ENCODE results near the gene SNX10.

The SNX10 gene

GRCh38 chr7:26340476-26341018, 48.9 kb downstream of the SNX10 start:
- TF ChIP-seq, protein P1, sequence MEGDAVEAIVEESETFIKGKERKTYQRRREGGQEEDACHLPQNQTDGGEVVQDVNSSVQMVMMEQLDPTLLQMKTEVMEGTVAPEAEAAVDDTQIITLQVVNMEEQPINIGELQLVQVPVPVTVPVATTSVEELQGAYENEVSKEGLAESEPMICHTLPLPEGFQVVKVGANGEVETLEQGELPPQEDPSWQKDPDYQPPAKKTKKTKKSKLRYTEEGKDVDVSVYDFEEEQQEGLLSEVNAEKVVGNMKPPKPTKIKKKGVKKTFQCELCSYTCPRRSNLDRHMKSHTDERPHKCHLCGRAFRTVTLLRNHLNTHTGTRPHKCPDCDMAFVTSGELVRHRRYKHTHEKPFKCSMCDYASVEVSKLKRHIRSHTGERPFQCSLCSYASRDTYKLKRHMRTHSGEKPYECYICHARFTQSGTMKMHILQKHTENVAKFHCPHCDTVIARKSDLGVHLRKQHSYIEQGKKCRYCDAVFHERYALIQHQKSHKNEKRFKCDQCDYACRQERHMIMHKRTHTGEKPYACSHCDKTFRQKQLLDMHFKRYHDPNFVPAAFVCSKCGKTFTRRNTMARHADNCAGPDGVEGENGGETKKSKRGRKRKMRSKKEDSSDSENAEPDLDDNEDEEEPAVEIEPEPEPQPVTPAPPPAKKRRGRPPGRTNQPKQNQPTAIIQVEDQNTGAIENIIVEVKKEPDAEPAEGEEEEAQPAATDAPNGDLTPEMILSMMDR (IDR thresholded peaks at IDR 0.05; ENCODE audit: low read depth, low read length, missing control alignments), result no peak
- in situ Hi-C loops (cut with HindIII; ENCODE audit: low sequenced_read_pairs), result no loop called here
- H3K4me3 ChIP-seq (ENCODE audit: low read depth, low read length), result no peak overlapping the region
- no peak for DNase-seq (ENCODE audit: low read depth)

GRCh38 chr7:26343320-26343832, 51.7 kb downstream of the SNX10 start:
- H3K4me3 ChIP-seq (ENCODE audit: low read depth, low read length), result no peak overlapping the region
- in situ Hi-C loops (cut with HindIII; ENCODE audit: low sequenced_read_pairs), result no loop called here
- TF ChIP-seq, protein P1 (IDR thresholded peaks at IDR 0.05; ENCODE audit: low read depth, low read length, missing control alignments), result no peak
- DNase-seq (ENCODE audit: low read depth), result no peak

- no peak for DNase-seq (ENCODE audit: low read depth)
- TF ChIP-seq, protein P1 (IDR thresholded peaks at IDR 0.05; ENCODE audit: low read depth, low read length, missing control alignments), result no peak
- no peak overlapping the region for H3K4me3 ChIP-seq (ENCODE audit: low read depth, low read length)
- in situ Hi-C loops (cut with HindIII; ENCODE audit: low sequenced_read_pairs), result no loop called here
These were observed 52.2 kb downstream of the SNX10 start for GRCh38 chr7:26343837-26344236.

GRCh38 chr7:26345202-26345601, 53.5 kb downstream of the SNX10 start:
- no peak for DNase-seq (ENCODE audit: low read depth)
- in situ Hi-C loops (cut with HindIII; ENCODE audit: low sequenced_read_pairs), result no loop called here

GRCh38 chr7:26345837-26346236, 54.2 kb downstream of the SNX10 start:
- no peak for DNase-seq (ENCODE audit: low read depth)
- no peak overlapping the region for H3K4me3 ChIP-seq (ENCODE audit: low read depth, low read length)
- TF ChIP-seq, protein P1 (IDR thresholded peaks at IDR 0.05; ENCODE audit: low read depth, low read length, missing control alignments), result no peak
- in situ Hi-C loops (cut with HindIII; ENCODE audit: low sequenced_read_pairs), result no loop called here

More at GRCh38 chr7:26345202-26345601, 53.5 kb downstream of the SNX10 start:
- H3K4me3 ChIP-seq (ENCODE audit: low read depth, low read length), result no peak overlapping the region
- TF ChIP-seq, protein P1 (IDR thresholded peaks at IDR 0.05; ENCODE audit: low read depth, low read length, missing control alignments), result no peak

DNA sequence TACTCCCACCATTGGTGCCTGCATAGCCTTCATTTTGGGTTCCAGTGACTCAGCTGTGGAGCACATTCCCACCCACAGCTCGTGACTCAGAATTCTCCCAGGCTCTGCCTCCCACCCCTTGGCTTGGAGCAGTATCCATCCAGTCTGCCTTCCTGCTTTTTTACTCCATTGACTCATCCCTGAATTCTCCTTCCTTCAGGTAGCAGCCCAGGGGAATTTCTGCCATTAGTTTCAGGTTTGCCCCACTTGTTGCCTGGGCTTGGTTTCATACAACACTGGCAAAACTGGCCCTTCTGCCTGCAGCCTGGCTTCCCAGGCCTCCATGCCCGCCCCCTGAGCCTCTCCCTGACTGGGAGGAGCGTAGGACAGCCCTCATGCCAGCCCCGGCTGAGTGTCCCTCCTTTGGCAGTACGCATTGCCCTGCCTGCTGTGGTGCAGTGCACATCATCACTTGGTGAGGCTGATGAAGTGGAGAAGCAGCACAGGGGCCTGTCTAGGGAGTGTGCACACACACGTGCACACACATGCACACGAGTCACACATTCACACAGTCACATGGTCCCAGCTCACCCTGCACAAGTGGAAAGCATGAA, 55.0 kb downstream of the SNX10 start:
- DNase-seq (ENCODE audit: low read depth), result no peak
- in situ Hi-C loops (cut with HindIII; ENCODE audit: low sequenced_read_pairs), result no loop called here
- TF ChIP-seq, protein P1 (IDR thresholded peaks at IDR 0.05; ENCODE audit: low read depth, low read length, missing control alignments), result no peak
- H3K4me3 ChIP-seq (ENCODE audit: low read depth, low read length), result no peak overlapping the region
